Heart left ventricle (tissue), 16 donors: Measurements from ENCODE around the gene DOCK2. TPM values are rescaled to one million over a fixed set of nuclear protein-coding genes. Genes with fewer than 3 reads are reported as not detected.

ENCODE experiments used
- ATAC-seq, 4 donors: fragments of 200-7000 bp; cut with Tn5 transposase; one replicate each; pipeline ENCODE4 v1.9.1; 2020 to 2022; ENCODE audit warnings: moderate library complexity in 4 of 4, mild to moderate bottlenecking in 3 of 4, moderate number of reproducible peaks in 1 of 4
- DNase-seq, 5 donors: peaks; one replicate each; pipeline ENCODE4 v3.0.0-alpha.2; 2020
- H3K27ac ChIP-seq, 12 donors: fragments of 200-600 bp; sonication (generic) in 4 of 12; one replicate each; pipeline versions ENCODE4 v1.5.0 to v1.8.0; 2016 to 2022; ENCODE audit warnings: mild to moderate bottlenecking in 2 of 12
- H3K27me3 ChIP-seq, 9 donors: fragments of 200-600 bp; sonication (generic) in 2 of 9; one replicate each; pipeline versions ENCODE4 v1.5.1 to v1.8.0; 2016 to 2022; ENCODE audit warnings: mild to moderate bottlenecking in 3 of 9
- H3K36me3 ChIP-seq, 9 donors: fragments of 200-600 bp; sonication (generic) in 2 of 9; one replicate each; pipeline versions ENCODE4 v1.5.0 to v1.8.0; 2018 to 2022; ENCODE audit warnings: mild to moderate bottlenecking in 2 of 9
- H3K4me1 ChIP-seq, 12 donors: fragments of 200-600 bp; sonication (generic) in 4 of 12; one replicate each; pipeline versions ENCODE4 v1.5.0 to v1.8.0; 2016 to 2022; ENCODE audit warnings: mild to moderate bottlenecking in 3 of 12
- H3K4me3 ChIP-seq, 12 donors: fragments of 200-600 bp; sonication (generic) in 4 of 12; one replicate each; pipeline versions ENCODE4 v1.5.0 to v1.8.0; 2017 to 2022; ENCODE audit warnings: mild to moderate bottlenecking in 9 of 12, moderate library complexity in 4 of 12
- H3K9me3 ChIP-seq, 12 donors: fragments of 200-600 bp; sonication (generic) in 4 of 12; one replicate each; pipeline versions ENCODE4 v1.5.0 to v1.8.0; 2016 to 2022; ENCODE audit warnings: mild to moderate bottlenecking in 1 of 12
- POLR2A ChIP-seq, 2 donors: fragments of 450-650 bp; IDR thresholded peaks; one replicate each; pipeline ENCODE4 v1.6.1; 2017; ENCODE audit warnings: antibody characterized with exemption in 2 of 2, mild to moderate bottlenecking in 2 of 2, moderate library complexity in 2 of 2
- WGBS, 4 donors: extraction: QIAGEN DNeasy Blood & Tissue Kit in 2 of 4; methylation state at CpG; one replicate each; pipeline versions ENCODE4 v1.1.5 to v1.1.7; 2013 to 2018; 5-methylcytosine and 5-hydroxymethylcytosine counted together
- intact Hi-C, 10 donors: fragments of 100-400 bp; cut with DNase I; formaldehyde crosslinking; loops; one replicate each; pipeline versions ENCODE4 v1.11.1 to v1.14.2; 2022
- polyA plus RNA-seq, 2 donors: library from polyadenylated mRNA; stranded (reverse); fragments of 200-250 nt; gene quantifications; one replicate each; pipeline ENCODE4 v1.2.3, GENCODE V29; 2013
- total RNA-seq, 9 donors: library from RNA; depleted of rRNA in 2 of 9; stranded (reverse); fragments of >200 nt in 2 of 9; fragmentation: NEBNext Ultra II Directional in 3 of 9; extraction: Animal tissue kit (Norgen Biotek cat#: 25700) in 3 of 9; gene quantifications; one replicate each; pipeline versions ENCODE4 v1.1.0 to v1.2.4, GENCODE V29; 2016 to 2023
- TF ChIP-seq, protein P1 (sequence below), 12 donors: fragments of 200-600 bp; sonication (generic) in 4 of 12; IDR thresholded peaks; one replicate each; pipeline versions ENCODE4 v1.5.0 to v1.8.0; 2018 to 2022; ENCODE audit warnings: antibody characterized with exemption in 12 of 12, mild to moderate bottlenecking in 5 of 12
- donor health status: ischemic (EF 13 %, LVEDD 7.1; RV severe dilation, severe dysfunction).
- donor health status: healthy with polysubstance abuse.
- donor health status: DM: no; HTN: yes; CAD: no.
- donor health status: DM: no; HTN: no; CAD: no.
- donor health status: ischemic (EF 25% LVEDD 6.9; RV normal size, moderate dysfunction).
- donor health status: ischemic (EF 25% LVEDD 5.7; RV mildly dilated, moderate dysfunction).
- donor health status: healthy.
- donor health status: DM: yes; HTN: yes; CAD: no.
- donor health status: ischemic (EF 35%, LVEDD 5.7; RV mildly dilated, moderate dysfunction).
- donor health status: nonischemic (EF 11% LVEDD 7.7; RV severe dilation, severe dysfunction).
- donor health status: DM: yes; HTN: yes; CAD: no.
- donor health status: PGD.
- donor health status: ischemic (EF 29% LVEDD 5.4; RV normal size, mild dysfunction).
- donor health status: nonischemic (EF 23%, LVEDD 6.1; RV moderate dilation, normal function).

DOCK2 gene
- total and polyA plus RNA-seq, 11 donors = 0.80 to 59.5 (median 4.6) TPM

DNA sequence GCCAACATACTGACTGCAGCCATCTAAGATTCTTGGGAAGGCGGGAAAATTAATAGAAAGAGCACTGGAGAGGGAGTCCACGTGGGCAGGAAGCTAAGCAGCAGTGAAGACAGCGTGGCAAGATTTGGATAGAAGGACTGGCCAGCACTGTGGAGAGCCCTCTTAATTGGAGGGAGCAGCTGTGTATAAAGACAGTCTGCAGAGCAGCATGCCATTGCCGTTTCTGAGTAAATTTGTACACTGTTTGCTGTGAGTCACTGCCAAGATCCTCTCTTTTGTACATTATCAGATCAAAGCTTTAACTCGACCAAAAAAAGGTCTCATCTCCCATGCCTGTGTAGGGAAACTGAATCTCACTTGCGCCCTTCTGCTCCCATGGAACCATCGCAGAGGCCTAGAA is 297.9 kb downstream of the DOCK2 start:
- H3K4me3 ChIP-seq = no peak overlapping the region
- H3K4me1 ChIP-seq = no peaks in the 10 kb centered on the region
- DNase-seq = no peak
- intact Hi-C loops = no loop called here
- TF ChIP-seq, protein P1, sequence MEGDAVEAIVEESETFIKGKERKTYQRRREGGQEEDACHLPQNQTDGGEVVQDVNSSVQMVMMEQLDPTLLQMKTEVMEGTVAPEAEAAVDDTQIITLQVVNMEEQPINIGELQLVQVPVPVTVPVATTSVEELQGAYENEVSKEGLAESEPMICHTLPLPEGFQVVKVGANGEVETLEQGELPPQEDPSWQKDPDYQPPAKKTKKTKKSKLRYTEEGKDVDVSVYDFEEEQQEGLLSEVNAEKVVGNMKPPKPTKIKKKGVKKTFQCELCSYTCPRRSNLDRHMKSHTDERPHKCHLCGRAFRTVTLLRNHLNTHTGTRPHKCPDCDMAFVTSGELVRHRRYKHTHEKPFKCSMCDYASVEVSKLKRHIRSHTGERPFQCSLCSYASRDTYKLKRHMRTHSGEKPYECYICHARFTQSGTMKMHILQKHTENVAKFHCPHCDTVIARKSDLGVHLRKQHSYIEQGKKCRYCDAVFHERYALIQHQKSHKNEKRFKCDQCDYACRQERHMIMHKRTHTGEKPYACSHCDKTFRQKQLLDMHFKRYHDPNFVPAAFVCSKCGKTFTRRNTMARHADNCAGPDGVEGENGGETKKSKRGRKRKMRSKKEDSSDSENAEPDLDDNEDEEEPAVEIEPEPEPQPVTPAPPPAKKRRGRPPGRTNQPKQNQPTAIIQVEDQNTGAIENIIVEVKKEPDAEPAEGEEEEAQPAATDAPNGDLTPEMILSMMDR (IDR thresholded peaks at IDR 0.05) = no peak
- no peak for TF ChIP-seq POLR2A (IDR thresholded peaks at IDR 0.05)
- 80 to 86% (median 82%) methylated on average over 7 of the region's 7 CpGs for WGBS, 4 donors
- H3K36me3 ChIP-seq = no peaks in the 10 kb centered on the region
- no peak for ATAC-seq
- H3K27ac ChIP-seq = no peak overlapping the region
- H3K9me3 ChIP-seq = no peaks in the 10 kb centered on the region
- peaks cover 0 to 4% (median 0%) of the 10 kb centered on the region in 9 donors for H3K27me3 ChIP-seq

DNA sequence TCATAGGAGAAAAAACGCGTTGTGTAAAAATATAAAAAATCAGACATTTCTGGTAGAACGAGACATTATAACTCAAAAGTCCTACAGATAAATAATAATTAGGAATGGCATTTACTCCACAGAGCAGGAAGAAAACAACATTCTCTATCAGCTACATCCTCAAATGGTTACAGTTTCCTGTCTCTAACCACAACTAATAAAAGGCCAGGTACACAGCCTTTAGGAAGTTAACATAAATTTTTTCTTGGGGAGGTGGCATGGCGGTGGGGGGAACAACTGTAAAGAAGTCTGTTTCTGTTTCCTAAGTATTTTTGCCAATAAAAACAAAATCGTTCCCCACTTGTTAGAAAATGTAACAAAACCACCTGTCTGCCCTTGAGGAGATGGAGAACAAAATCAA is 298.7 kb downstream of the DOCK2 start:
- H3K4me1 ChIP-seq = no peaks in the 10 kb centered on the region
- H3K27me3 ChIP-seq = peaks cover 0 to 4% (median 0%) of the 10 kb centered on the region in 9 donors
- TF ChIP-seq POLR2A (IDR thresholded peaks at IDR 0.05) = no peak
- TF ChIP-seq, protein P1 (IDR thresholded peaks at IDR 0.05) = no peak

DNA sequence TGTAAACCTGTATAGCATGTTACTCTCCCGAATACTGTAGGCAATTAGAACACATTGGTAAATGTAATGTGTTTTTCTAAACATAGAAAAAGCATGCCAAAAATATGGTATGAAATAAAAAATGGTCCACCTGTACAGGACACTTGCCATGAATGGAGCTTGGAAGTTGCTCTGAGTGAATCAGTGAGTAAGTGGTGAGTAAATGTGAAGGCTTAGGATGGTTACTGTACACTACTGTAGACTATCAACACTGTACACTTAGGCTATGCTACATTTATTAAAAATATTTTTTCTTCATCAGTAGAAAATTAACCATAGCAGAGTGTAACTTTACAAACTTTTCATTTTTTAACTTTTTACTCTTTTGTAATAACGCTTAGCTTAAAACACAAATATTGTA is 301.4 kb downstream of the DOCK2 start:
- Histone ChIP-seq H3K4me1 (no peaks in the 10 kb centered on the region), H3K4me3 (no peak overlapping the region), H3K27me3 (no peaks in the 10 kb centered on the region), H3K27ac (no peak overlapping the region), H3K9me3 (no peaks in the 10 kb centered on the region), H3K36me3 (no peaks in the 10 kb centered on the region)
- TF ChIP-seq, protein P1 (IDR thresholded peaks at IDR 0.05) = no peak
- TF ChIP-seq POLR2A (IDR thresholded peaks at IDR 0.05) = no peak
- no peak for ATAC-seq
- intact Hi-C loops = no loop called here
- 91 to 94% (median 93%) methylated on average over 2 of the region's 2 CpGs for WGBS, 4 donors
- no peak for DNase-seq

More for the DNA sequence above, 298.7 kb downstream of the DOCK2 start:
- WGBS, 4 donors = 75 to 81% (median 77%) methylated on average over 5 of the region's 5 CpGs
- no peaks in the 10 kb centered on the region for H3K9me3 ChIP-seq
- H3K27ac ChIP-seq = no peak overlapping the region
- H3K4me3 ChIP-seq = no peak overlapping the region
- intact Hi-C loops = no loop called here
- no peak for DNase-seq
- ATAC-seq = no peak
- H3K36me3 ChIP-seq = no peaks in the 10 kb centered on the region

DNA sequence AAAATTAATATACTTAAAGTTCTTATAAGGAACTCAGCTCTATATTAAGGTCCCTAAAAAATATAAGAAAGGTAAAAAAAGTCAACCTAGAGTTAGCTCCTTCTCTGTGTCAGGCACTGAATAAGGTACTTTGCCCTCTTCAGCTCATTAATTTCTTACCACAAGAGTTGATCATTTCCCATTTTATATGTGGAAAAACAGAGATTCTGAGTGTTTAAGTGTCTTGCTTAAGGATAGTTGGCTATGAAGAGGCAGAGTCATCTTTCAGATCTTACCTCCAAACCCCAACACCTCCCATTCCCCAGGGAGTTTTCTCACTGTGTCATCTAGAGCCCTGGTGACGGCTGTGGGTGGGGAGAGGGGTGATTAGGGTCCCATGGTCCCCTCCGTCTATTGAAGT is 302.7 kb downstream of the DOCK2 start:
- Histone ChIP-seq H3K4me1 (peaks cover 0 to 1% (median 0%) of the 10 kb centered on the region in 12 donors), H3K27ac (no peak overlapping the region), H3K9me3 (no peaks in the 10 kb centered on the region), H3K4me3 (no peak overlapping the region), H3K27me3 (no peaks in the 10 kb centered on the region), H3K36me3 (no peaks in the 10 kb centered on the region)
- ATAC-seq (no peak), DNase-seq (no peak)
- TF ChIP-seq, protein P1 (IDR thresholded peaks at IDR 0.05) = no peak
- TF ChIP-seq POLR2A (IDR thresholded peaks at IDR 0.05) = no peak
- intact Hi-C loops = no loop called here
- 77 to 88% (median 81%) methylated on average over 2 of the region's 2 CpGs for WGBS, 4 donors
